ENCODE results near the gene INTS6L.

The INTS6L gene

DNA sequence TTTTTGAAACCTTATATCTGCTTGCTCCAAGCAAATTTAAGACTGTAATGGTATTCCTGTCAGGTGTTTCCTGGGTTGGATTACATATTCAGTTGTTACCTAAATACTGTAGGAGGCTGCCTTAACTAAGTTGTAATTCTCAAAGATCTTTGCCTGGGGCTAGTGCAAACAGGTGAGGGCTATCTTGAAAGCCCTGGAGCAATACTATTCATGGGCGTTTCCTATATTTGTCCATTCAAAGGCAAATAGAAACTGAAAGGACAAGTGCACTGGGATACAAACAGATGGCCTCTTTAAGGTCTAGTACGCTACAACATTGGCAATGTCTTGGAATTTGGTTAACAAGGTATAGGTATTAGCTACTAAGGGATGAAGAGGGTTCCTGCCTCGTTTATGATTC, 108.9 kb downstream of the INTS6L start:
- DNase-seq = no peak
